Measurements from ENCODE around the gene PPP2R1B.
A peak's percentile ranks its signal among the peaks of the same experiment; 100 is the strongest.
"Not testable (repeated sequence)": the region's sequence is repeated elsewhere in the genome, so short reads cannot be mapped to it uniquely, and the experiment has no call there.

Gene PPP2R1B

GRCh38 chr11:111729071-111729830 is 36.9 kb downstream of the PPP2R1B start:
- DNase-seq (ENCODE audit: insufficient read length, low spot score), result no peak
- FAIRE-seq, result no peak

GRCh38 chr11:111727431-111727830 is 38.8 kb downstream of the PPP2R1B start:
- FAIRE-seq, result no peak
- DNase-seq (ENCODE audit: insufficient read length, low spot score), result no peak

- FAIRE-seq, result no peak
- no peak for DNase-seq (ENCODE audit: insufficient read length, low spot score)
Observed at GRCh38 chr11:111726301-111726713, 39.9 kb downstream of the PPP2R1B start.

- DNase-seq (ENCODE audit: insufficient read length, low spot score), result no peak
Observed at GRCh38 chr11:111725621-111726020, 40.6 kb downstream of the PPP2R1B start.

GRCh38 chr11:111724615-111725129 is 41.5 kb downstream of the PPP2R1B start:
- FAIRE-seq (no peak), DNase-seq (ENCODE audit: insufficient read length, low spot score) (no peak)

More at GRCh38 chr11:111725621-111726020, 40.6 kb downstream of the PPP2R1B start:
- no peak for FAIRE-seq

- FAIRE-seq (no peak), DNase-seq (ENCODE audit: insufficient read length, low spot score) (no peak)
Observed at GRCh38 chr11:111723595-111723994, 42.6 kb downstream of the PPP2R1B start.

GRCh38 chr11:111722501-111722900 is 43.7 kb downstream of the PPP2R1B start:
- FAIRE-seq, result no peak
- no peak for DNase-seq (ENCODE audit: insufficient read length, low spot score)

- FAIRE-seq (no peak), DNase-seq (ENCODE audit: insufficient read length, low spot score) (no peak)
Observed at GRCh38 chr11:111720801-111721494, 45.2 kb downstream of the PPP2R1B start.

- FAIRE-seq (no peak), DNase-seq (ENCODE audit: insufficient read length, low spot score) (no peak)
Observed at GRCh38 chr11:111719379-111719778, 46.8 kb downstream of the PPP2R1B start.

GRCh38 chr11:111718859-111719258 is 47.3 kb downstream of the PPP2R1B start:
- no peak for DNase-seq (ENCODE audit: insufficient read length, low spot score)
- no peak for FAIRE-seq

GRCh38 chr11:111718436-111718835 is 47.8 kb downstream of the PPP2R1B start:
- DNase-seq (ENCODE audit: insufficient read length, low spot score) (no peak), FAIRE-seq (no peak)

GRCh38 chr11:111717660-111718059 is 48.5 kb downstream of the PPP2R1B start:
- not testable (repeated sequence) for DNase-seq (ENCODE audit: insufficient read length, low spot score); FAIRE-seq

GRCh38 chr11:111715142-111715816 is 50.9 kb downstream of the PPP2R1B start:
- DNase-seq (ENCODE audit: insufficient read length, low spot score), result no peak
- FAIRE-seq, result no peak

- peak; percentile 52 for FAIRE-seq
- no peak for DNase-seq (ENCODE audit: insufficient read length, low spot score)
Observed at GRCh38 chr11:111714522-111714921, 51.7 kb downstream of the PPP2R1B start.

GRCh38 chr11:111707691-111708067 is 58.5 kb downstream of the PPP2R1B start:
- FAIRE-seq (no peak), DNase-seq (ENCODE audit: insufficient read length, low spot score) (no peak)

GRCh38 chr11:111707039-111707690 is 59.0 kb downstream of the PPP2R1B start:
- FAIRE-seq, result no peak
- DNase-seq (ENCODE audit: insufficient read length, low spot score), result no peak

- DNase-seq (ENCODE audit: insufficient read length, low spot score), result no peak
- no peak for FAIRE-seq
Observed at GRCh38 chr11:111703576-111703975, 62.6 kb downstream of the PPP2R1B start.

- FAIRE-seq, result no peak
- DNase-seq (ENCODE audit: insufficient read length, low spot score), result no peak
Observed at GRCh38 chr11:111702623-111703022, 63.6 kb downstream of the PPP2R1B start.

GRCh38 chr11:111700162-111700561 is 66.0 kb downstream of the PPP2R1B start:
- DNase-seq (ENCODE audit: insufficient read length, low spot score), result no peak
- FAIRE-seq, result no peak

GRCh38 chr11:111699579-111700156 is 66.5 kb downstream of the PPP2R1B start:
- FAIRE-seq (peak; percentile 70), DNase-seq (ENCODE audit: insufficient read length, low spot score) (no peak)
